ENCODE measurements around the gene PCDHGA1.
A peak's percentile ranks its signal among the peaks of the same experiment; 100 is the strongest.

PCDHGA1 gene

GRCh38 chr5:141475625-141476131 is 145.4 kb downstream of the PCDHGA1 start, which contains the start of gene PCDHGC3:
Gene PCDHGC3, plus strand, starts transcription at chr5:141475966. Its CDS starts 151 bp downstream, at chr5:141476117.
- no peaks in the 10 kb centered on the region for H3K9me3 ChIP-seq (ENCODE audit: control insufficient read depth, insufficient read depth, low read depth, low read length)
- H3K4me1 ChIP-seq (ENCODE audit: control insufficient read depth, insufficient read depth, low read length): 0 out of 2 replicates have a peak, but pooled peaks cover 4% of the 10 kb centered on the region
- CTCF ChIA-PET: interaction anchor here (0.6 to 2.1 kb wide), 16 partner anchors 9 to 125 kb away, joined by 3 to 16 read pairs (median 4); partner anchors contain the start of genes PCDHGA11 and PCDHGA12
- H3K27ac ChIP-seq (ENCODE audit: extremely low read depth, low read depth, low read length): peak within 1 kb of the TSS; percentile 43; the same call in 1 of the 2 replicates
- peak within 1 kb of the TSS; percentile 44 for H3K4me3 ChIP-seq (ENCODE audit: low read depth, low read length)
- POLR2A ChIA-PET: interaction anchor here (0.6 to 1.8 kb wide), 11 partner anchors 8 to 155 kb away, joined by 3 to 11 read pairs (median 4); partner anchors contain the start of genes PCDHGC4 and TAF7
- H3K36me3 ChIP-seq (ENCODE audit: control insufficient read depth in 2 of 2, insufficient read depth in 1 of 2, low read length in 2 of 2): no peaks in the 10 kb centered on the region
- TF ChIP-seq ZNF488 (tag by site-specific recombination; IDR thresholded peaks at IDR 0.05): no peak
- TF ChIP-seq ZIC2 (tag by site-specific recombination; IDR thresholded peaks at IDR 0.05): peak; percentile 51; the same call in 1 of the 2 replicates
- TF ChIP-seq ZNF302 (tag by site-specific recombination; IDR thresholded peaks at IDR 0.05; ENCODE audit: low read depth): no peak
- TF ChIP-seq SETDB1 (IDR thresholded peaks at IDR 0.05; ENCODE audit: insufficient read length, low read length): no peak
- no peak for TF ChIP-seq ZNF223 (tag by site-specific recombination; IDR thresholded peaks at IDR 0.05)
- TF ChIP-seq ZFP37 (tag by site-specific recombination; IDR thresholded peaks at IDR 0.05): 0 out of 2 replicates have a peak, but pooled peaks have one; percentile 28
- TF ChIP-seq ZNF654 (tag by site-specific recombination; IDR thresholded peaks at IDR 0.05; ENCODE audit: low read depth): peak; percentile 32
- no peak for TF ChIP-seq ZNF214 (tag by site-specific recombination; IDR thresholded peaks at IDR 0.05; ENCODE audit: borderline replicate concordance)
- no peak for TF ChIP-seq SALL2 (tag by site-specific recombination; IDR thresholded peaks at IDR 0.05; ENCODE audit: borderline replicate concordance)
- TF ChIP-seq, protein P1, sequence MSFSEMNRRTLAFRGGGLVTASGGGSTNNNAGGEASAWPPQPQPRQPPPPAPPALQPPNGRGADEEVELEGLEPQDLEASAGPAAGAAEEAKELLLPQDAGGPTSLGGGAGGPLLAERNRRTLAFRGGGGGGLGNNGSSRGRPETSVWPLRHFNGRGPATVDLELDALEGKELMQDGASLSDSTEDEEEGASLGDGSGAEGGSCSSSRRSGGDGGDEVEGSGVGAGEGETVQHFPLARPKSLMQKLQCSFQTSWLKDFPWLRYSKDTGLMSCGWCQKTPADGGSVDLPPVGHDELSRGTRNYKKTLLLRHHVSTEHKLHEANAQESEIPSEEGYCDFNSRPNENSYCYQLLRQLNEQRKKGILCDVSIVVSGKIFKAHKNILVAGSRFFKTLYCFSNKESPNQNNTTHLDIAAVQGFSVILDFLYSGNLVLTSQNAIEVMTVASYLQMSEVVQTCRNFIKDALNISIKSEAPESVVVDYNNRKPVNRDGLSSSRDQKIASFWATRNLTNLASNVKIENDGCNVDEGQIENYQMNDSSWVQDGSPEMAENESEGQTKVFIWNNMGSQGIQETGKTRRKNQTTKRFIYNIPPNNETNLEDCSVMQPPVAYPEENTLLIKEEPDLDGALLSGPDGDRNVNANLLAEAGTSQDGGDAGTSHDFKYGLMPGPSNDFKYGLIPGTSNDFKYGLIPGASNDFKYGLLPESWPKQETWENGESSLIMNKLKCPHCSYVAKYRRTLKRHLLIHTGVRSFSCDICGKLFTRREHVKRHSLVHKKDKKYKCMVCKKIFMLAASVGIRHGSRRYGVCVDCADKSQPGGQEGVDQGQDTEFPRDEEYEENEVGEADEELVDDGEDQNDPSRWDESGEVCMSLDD (tag by site-specific recombination; IDR thresholded peaks at IDR 0.05): peak; percentile 35; the same call in 1 of the 2 replicates
- peak; percentile 82 for TF ChIP-seq SP2 (tag by site-specific recombination; IDR thresholded peaks at IDR 0.05)
- peak; percentile 63; the same call in 1 of the 2 replicates for TF ChIP-seq KLF10 (tag by site-specific recombination; IDR thresholded peaks at IDR 0.05)
- TF ChIP-seq ZNF394 (tag by site-specific recombination; IDR thresholded peaks at IDR 0.05; ENCODE audit: borderline replicate concordance): peak; percentile 29; the same call in 1 of the 2 replicates
- TF ChIP-seq, protein P2, sequence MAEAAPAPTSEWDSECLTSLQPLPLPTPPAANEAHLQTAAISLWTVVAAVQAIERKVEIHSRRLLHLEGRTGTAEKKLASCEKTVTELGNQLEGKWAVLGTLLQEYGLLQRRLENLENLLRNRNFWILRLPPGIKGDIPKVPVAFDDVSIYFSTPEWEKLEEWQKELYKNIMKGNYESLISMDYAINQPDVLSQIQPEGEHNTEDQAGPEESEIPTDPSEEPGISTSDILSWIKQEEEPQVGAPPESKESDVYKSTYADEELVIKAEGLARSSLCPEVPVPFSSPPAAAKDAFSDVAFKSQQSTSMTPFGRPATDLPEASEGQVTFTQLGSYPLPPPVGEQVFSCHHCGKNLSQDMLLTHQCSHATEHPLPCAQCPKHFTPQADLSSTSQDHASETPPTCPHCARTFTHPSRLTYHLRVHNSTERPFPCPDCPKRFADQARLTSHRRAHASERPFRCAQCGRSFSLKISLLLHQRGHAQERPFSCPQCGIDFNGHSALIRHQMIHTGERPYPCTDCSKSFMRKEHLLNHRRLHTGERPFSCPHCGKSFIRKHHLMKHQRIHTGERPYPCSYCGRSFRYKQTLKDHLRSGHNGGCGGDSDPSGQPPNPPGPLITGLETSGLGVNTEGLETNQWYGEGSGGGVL (tag by site-specific recombination; IDR thresholded peaks at IDR 0.05): no peak
- no peak for TF ChIP-seq OVOL3 (tag by site-specific recombination; IDR thresholded peaks at IDR 0.05)
- TF ChIP-seq OSR2 (tag by site-specific recombination; IDR thresholded peaks at IDR 0.05): no peak
- peak; percentile 69 for TF ChIP-seq ZNF341 (tag by site-specific recombination; IDR thresholded peaks at IDR 0.05; ENCODE audit: low read depth)
- TF ChIP-seq, protein P3, sequence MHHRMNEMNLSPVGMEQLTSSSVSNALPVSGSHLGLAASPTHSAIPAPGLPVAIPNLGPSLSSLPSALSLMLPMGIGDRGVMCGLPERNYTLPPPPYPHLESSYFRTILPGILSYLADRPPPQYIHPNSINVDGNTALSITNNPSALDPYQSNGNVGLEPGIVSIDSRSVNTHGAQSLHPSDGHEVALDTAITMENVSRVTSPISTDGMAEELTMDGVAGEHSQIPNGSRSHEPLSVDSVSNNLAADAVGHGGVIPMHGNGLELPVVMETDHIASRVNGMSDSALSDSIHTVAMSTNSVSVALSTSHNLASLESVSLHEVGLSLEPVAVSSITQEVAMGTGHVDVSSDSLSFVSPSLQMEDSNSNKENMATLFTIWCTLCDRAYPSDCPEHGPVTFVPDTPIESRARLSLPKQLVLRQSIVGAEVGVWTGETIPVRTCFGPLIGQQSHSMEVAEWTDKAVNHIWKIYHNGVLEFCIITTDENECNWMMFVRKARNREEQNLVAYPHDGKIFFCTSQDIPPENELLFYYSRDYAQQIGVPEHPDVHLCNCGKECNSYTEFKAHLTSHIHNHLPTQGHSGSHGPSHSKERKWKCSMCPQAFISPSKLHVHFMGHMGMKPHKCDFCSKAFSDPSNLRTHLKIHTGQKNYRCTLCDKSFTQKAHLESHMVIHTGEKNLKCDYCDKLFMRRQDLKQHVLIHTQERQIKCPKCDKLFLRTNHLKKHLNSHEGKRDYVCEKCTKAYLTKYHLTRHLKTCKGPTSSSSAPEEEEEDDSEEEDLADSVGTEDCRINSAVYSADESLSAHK (tag by site-specific recombination; IDR thresholded peaks at IDR 0.05): no peak
- TF ChIP-seq CTCF (tag by site-specific recombination; IDR thresholded peaks at IDR 0.05): peak; percentile 59
- no peak for TF ChIP-seq SP7 (tag by site-specific recombination; IDR thresholded peaks at IDR 0.05)
- TF ChIP-seq ZNF23 (tag by site-specific recombination; IDR thresholded peaks at IDR 0.05; ENCODE audit: borderline replicate concordance): no peak
- TF ChIP-seq ZNF335 (tag by site-specific recombination; conservative IDR thresholded peaks at IDR 0.05): peak; percentile 94
- TF ChIP-seq, protein P4, sequence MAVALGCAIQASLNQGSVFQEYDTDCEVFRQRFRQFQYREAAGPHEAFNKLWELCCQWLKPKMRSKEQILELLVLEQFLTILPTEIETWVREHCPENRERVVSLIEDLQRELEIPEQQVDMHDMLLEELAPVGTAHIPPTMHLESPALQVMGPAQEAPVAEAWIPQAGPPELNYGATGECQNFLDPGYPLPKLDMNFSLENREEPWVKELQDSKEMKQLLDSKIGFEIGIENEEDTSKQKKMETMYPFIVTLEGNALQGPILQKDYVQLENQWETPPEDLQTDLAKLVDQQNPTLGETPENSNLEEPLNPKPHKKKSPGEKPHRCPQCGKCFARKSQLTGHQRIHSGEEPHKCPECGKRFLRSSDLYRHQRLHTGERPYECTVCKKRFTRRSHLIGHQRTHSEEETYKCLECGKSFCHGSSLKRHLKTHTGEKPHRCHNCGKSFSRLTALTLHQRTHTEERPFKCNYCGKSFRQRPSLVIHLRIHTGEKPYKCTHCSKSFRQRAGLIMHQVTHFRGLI (tag by site-specific recombination; IDR thresholded peaks at IDR 0.05): no peak
- TF ChIP-seq ZNF221 (tag by site-specific recombination; IDR thresholded peaks at IDR 0.05; ENCODE audit: borderline replicate concordance): no peak
